ENCODE data around the gene NEXN.

GRCh38 chr1:77847621-77848080 is 40.8 kb upstream of the NEXN start:
- TF ChIP-seq, protein P1, sequence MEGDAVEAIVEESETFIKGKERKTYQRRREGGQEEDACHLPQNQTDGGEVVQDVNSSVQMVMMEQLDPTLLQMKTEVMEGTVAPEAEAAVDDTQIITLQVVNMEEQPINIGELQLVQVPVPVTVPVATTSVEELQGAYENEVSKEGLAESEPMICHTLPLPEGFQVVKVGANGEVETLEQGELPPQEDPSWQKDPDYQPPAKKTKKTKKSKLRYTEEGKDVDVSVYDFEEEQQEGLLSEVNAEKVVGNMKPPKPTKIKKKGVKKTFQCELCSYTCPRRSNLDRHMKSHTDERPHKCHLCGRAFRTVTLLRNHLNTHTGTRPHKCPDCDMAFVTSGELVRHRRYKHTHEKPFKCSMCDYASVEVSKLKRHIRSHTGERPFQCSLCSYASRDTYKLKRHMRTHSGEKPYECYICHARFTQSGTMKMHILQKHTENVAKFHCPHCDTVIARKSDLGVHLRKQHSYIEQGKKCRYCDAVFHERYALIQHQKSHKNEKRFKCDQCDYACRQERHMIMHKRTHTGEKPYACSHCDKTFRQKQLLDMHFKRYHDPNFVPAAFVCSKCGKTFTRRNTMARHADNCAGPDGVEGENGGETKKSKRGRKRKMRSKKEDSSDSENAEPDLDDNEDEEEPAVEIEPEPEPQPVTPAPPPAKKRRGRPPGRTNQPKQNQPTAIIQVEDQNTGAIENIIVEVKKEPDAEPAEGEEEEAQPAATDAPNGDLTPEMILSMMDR (IDR thresholded peaks at IDR 0.05; ENCODE audit: low read depth, low read length, missing input control) = no peak
- TF ChIP-seq FOXA2 (IDR thresholded peaks at IDR 0.05) (no peak), SP1 (IDR thresholded peaks at IDR 0.05) (no peak), MAX (IDR thresholded peaks at IDR 0.05) (no peak), YY1 (IDR thresholded peaks at IDR 0.05) (no peak)

Measured in liver (tissue), 3 donors.